GM04504 (cell line): ENCODE data around the gene APMAP.

ENCODE experiments used
- DNase-seq: peaks from one replicate; pipeline ENCODE4 v3.0.0-alpha.2; 2012; ENCODE audit warnings: low read depth

The APMAP gene

DNA sequence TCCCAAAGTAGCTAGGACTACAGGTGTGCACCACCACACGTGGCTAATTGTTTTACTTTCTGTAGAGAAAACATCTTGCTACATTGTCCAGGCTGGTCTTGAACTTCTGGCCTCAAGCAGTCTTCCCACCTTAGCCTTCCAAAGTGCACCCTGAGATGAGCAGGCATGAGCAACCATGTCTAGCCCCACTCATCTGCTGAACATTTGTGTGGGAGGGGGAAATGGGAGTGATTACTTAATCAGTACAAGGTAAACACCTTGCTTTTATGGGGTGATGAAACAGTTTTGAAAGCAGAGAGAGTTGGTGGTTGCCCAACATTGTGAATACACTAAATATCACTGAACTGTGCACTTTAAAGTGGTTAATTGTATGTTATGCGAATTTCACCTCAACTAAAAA is 5.3 kb downstream of the APMAP start:
- no peak for DNase-seq

- no peak for DNase-seq
Observed at GRCh38 chr20:24986436-24987015, 6.0 kb downstream of the APMAP start.

GRCh38 chr20:24985802-24986201 is 6.7 kb downstream of the APMAP start:
- no peak for DNase-seq

DNA sequence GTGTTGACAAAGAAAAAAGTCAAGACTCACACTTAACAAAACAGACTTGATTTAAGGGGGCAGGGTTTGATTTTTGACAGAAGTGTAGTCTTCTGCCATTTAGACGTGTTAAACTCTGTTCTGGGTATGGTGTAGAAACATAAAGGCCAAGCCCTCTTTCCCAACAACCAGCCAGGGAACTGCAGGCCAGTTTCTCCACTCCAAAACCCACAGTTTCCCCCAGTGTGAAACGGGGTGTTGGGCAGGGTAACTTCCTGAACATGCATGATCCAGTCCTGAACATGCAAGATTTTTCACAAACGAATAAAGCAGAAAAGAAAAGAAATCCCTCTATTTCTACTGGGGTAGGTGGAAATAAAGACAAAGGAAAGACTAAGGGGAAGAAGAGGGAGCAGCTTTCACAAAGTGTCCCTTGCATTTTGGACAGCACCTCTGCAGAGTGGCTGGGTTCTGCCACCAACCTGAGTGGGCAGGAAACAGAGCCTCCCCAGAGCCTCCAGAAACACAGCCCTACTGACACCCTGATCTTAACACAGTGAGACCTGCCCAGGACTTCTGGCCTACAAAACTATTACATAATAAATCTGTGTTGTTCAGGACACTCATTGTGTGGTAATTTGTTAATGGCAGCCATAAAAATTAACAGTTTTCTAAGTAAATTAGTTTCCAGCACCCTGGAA is 7.5 kb downstream of the APMAP start:
- DNase-seq: no peak

DNA sequence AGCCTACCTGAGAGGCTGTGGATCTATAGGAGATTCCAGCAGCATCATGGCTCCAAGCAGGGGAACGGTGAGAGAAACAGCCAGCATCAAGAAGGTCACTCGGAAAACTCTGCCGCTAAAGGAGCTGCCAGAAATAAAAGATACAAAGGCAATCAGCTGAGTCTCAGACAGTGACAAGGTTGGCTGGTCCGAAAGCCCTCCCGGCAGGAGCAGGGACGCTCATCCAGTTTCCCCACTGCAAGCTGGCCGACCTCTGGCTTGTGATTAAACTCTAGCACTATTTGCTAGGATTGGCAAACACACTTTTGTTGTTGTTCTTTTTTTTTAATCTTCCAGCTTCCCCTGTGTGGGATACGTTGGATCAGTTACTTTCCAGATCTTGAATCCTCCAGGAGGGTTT is 8.7 kb downstream of the APMAP start:
- DNase-seq: no peak

GRCh38 chr20:24981790-24982189 is 10.8 kb downstream of the APMAP start:
- DNase-seq: no peak

GRCh38 chr20:24981282-24981681 is 11.3 kb downstream of the APMAP start:
- DNase-seq: no peak

- no peak for DNase-seq
Observed at GRCh38 chr20:24980291-24981053, 12.1 kb downstream of the APMAP start.

DNA sequence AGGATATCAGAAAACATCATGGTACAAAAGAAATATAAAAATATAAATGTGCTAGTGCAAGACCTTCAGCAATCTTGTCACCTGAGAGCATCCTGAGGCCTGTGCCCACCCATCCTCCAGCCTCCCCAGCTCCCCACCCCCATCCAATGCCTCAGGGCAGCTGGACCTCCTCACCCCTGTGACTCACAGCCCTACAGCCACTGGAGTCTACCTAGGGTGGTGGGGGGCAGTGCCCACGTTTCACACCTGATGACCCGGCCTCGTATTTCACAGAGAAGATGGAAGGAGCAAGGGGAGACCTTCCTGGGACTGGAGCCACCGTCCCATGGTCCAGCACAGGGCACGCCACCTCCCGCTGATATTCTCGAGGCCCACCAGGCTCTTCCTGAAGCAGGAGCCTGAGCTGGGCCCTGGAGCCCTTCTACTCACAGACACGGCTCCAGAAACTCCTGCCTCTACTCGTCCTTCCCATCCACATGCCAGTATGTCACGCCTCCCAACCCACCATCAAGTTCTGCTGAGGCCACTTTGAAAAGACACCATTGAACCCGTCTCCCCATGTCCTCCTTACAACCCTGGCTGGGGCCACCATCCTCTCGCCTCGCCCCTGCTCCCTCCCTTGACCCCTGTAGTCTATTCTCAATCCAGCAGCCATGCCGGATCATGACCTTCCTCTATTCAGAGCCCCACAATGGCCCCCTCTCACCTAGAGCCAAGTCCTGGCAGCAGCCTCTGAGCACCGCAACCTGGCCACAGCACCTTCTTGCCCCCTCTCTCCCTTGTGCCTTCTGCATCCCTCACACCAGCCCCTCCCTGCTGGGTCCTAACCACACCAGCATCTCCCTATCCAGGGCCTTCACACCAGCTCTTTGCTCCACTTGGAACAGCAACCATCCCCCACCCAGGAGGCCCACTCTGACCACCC is 13.3 kb downstream of the APMAP start:
- no peak for DNase-seq

DNA sequence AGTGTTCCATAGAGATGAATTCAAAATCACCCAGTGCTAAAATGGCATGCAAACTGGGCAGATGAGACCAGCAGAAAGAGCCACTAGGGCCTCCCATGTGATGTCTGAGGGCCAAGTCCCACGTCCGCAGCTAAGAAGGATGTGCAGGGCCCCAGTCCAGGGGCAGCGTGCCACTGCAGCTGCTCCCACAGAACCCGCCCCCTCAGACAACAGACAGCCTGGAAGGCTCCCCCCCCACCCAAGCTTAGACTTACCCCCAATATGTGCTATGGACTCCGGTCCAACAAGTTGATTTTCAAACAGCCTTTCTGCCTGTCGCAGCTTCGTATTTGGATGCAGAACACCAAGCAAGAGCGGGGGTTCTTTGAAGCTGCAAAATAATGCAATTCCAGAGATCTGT is 14.0 kb downstream of the APMAP start:
- DNase-seq: no peak

GRCh38 chr20:24977797-24978196 is 14.8 kb downstream of the APMAP start:
- DNase-seq: no peak

- DNase-seq: no peak
Observed at GRCh38 chr20:24977336-24977735, 15.2 kb downstream of the APMAP start.

GRCh38 chr20:24972341-24972740 is 20.2 kb downstream of the APMAP start:
- DNase-seq: no peak

DNA sequence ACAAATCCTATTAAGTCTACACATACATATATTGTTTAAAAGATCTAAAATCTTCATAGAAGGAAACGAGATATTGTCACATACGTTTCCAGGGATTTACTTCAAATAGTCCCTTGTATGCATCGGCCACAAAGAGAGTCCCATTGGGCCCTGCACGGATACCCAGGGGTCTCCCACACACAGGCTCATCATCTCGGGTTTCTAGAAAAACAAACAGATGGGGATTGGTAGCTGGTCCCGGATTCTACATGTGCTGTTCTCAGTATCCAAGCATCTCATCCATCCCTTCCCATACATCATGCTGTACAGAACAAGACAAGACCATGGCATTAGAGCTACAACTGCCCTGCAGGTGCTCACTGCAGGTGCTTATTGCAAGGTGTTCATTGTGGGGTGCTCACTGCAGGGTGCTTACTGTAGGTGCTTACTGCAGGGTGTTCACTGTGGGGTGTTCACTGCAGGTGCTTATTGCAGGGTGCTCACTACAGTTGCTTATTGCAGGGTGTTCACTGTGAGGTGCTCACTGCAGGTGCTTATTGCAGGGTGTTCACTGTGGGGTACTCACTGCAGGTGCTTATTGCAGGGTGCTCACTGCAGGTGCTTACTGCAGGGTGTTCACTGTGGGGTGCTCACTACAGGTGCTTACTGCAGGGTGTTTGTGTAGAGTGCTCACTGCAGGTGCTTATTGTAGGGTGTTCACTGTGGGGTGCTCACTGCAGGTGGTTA is 21.0 kb downstream of the APMAP start:
- DNase-seq: no peak

GRCh38 chr20:24970754-24971153 is 21.8 kb downstream of the APMAP start:
- DNase-seq: no peak

DNA sequence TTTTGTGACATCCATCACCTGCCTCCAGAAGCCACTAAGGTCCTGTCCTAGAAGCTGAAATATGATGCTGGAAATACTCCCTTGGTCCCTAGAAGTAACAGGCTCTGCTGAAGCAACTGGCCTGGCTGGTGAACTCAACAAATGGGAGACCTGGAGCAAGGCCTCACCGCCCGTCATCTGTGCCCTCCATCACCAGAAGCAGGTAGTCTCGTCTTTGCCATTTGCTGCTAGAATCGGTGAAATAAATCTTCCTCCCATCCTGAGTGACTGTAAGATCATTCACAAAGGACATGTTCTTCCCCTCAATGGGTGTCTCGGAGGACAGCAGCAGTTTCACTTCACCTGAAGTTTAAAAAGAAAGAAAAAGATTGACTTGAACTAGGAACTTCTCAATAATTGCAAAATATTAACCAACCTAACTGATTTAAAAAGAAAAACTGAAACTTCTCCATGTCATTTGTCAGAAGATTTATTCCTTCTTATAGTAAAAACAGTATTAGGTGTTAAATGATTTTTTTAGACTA is 22.5 kb downstream of the APMAP start:
- DNase-seq: no peak

- no peak for DNase-seq
Observed at GRCh38 chr20:24969186-24970029, 23.1 kb downstream of the APMAP start.

DNA sequence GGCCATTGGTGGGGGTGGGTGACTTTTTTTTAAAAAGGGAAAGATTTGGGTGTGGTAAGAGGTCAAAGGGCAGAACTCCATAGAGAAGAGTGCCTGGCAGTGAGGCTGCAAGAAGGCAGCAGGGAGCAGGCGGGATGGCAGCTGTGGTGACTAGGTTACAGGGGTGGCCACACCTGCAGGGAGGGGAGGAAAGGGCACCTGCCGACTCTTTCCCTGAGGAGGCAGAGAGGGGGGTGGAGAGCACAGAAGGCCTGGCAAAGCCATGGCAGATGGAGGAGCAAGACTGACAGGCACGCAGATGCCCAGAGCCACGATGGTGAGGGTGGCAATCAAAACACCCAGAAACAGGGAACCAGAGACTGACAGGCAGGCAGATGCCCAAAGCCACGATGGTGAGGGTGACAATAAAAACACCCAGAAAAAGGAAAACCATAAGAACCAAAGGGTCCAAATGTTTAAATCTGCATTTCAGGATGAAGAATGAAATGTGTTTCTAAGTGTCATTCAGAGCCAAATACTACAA is 24.2 kb downstream of the APMAP start:
- no peak for DNase-seq

DNA sequence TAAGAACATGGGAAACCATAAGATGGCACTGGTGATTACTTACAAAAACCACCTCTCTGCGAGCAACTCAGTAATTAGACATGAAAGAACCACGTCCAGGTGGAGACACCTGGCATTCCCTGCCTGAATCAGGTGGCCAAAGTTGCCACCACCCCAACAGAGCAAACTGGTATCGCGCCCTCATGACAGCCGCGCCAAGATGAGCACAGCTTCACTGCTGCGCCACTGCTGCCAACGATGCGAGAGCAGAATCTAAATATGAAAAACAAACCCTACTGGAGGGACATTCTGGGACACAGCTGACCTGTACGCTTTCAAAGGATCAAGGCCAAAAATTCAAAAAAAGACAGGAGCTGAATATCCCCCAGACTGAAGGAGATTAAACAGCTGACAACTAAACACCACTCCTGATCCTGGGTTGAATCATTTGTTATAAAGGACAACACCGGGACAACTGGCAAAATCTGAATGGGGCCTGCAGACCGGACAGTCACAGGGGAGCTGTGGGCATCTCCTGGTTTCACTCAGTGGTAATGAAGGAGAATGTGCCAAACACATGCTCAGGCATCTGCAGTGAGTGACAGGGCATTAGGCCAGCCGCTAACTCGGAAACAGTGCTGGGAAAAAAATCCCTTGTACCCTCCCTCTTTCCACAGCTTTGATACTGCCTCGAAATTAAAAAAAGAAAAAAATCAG is 26.1 kb downstream of the APMAP start:
- no peak for DNase-seq
